Fibroblast of skin of left biceps (primary cell): ENCODE results near the gene TIMP3.
"Not testable (repeated sequence)": the region's sequence is repeated elsewhere in the genome, so short reads cannot be mapped to it uniquely, and the experiment has no call there.

ENCODE experiments used
- DNase-seq, 2 experiments: peaks; one replicate each; pipeline ENCODE4 v3.0.0-alpha.2; 2013; ENCODE audit warnings: low read depth in 2 of 2

The TIMP3 gene

DNA sequence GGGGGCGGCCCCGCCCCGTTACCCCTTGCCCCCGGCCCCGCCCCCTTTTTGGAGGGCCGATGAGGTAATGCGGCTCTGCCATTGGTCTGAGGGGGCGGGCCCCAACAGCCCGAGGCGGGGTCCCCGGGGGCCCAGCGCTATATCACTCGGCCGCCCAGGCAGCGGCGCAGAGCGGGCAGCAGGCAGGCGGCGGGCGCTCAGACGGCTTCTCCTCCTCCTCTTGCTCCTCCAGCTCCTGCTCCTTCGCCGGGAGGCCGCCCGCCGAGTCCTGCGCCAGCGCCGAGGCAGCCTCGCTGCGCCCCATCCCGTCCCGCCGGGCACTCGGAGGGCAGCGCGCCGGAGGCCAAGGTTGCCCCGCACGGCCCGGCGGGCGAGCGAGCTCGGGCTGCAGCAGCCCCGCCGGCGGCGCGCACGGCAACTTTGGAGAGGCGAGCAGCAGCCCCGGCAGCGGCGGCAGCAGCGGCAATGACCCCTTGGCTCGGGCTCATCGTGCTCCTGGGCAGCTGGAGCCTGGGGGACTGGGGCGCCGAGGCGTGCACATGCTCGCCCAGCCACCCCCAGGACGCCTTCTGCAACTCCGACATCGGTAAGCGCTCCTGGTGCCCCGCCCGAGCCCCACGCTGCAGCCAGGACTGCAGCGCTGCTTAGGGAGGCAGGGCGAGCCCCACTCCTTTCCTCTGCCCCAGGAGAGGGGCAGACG lies at the start of gene TIMP3:
Gene TIMP3, plus strand, starts transcription at position 169 of the 700 bp plus-strand sequence. Its CDS starts 297 bp downstream, at position 466.
- DNase-seq: peak; percentile 70 to 76

DNA sequence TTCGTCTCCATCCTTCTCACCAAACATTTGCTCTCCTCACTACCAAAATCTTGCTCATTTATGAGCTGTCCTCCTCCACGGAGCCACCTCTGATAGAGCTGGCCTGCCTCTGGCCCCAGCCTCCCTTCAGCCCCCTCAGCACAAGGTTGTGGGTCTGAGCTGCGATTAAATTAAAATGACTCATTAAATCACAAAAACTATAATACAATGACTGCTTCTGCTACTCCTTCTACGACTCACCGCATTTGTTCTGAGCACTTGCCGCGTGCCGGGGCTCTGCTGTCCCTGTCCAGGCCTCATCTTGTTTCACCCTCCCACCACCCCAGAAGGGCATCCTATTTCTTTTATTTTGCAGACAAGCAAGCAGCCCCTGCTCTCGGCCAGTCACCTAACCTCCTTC lies 49.2 kb upstream of the TIMP3 start:
- DNase-seq: no peak

DNA sequence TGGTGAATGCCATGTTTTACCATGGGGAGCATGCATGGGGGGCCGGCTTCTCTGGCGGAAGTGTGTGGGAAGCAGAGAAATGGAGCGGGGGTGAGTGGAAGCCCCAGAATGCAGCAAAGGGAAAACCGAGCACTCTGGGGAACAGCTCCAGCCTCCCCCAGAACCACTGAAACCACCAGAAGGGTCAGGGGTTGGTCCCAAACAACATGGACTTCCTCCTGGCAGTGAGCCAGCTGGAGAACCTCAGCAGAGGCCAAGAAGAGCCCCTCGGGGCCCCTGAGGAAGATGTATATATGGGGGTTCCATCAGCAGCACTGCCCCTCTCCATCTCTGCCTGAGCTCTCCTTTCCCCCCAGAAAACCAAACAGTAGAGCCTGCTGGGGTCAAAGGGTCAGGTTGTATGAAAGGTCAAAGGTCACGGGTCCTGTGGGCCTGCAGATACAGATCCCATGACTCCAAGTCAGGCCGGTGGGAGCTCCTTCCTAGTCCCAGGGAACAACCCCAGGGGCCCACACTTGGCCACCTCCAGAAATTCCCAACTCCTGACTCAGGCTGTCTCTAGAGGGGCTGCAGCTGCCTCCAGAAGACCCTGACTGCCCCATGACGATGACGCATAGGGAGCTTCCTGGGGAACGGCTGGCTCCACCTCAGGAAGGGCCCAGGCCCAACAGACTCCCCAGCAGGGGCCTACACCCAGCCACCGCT lies 48.5 kb upstream of the TIMP3 start:
- peak in 1 of 2 experiments; percentile 14 for DNase-seq

DNA sequence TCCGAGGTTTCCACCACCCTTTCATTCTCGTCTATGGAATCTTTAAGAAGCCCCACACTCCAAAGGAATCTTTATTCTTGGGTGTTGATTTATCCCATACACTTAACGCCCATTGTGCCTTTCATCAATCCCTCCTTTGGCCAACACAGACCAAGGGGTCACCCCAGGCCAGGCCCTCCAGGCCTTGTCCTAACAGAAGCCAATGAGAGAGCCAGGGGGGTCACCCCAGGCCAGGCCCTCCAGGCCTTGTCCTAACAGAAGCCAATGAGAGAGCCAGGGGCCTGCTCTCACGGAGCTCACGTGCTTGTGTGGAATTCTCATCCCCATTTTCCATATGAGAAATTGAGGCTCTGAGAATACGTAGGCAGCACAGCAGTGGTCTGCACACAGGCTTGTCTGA lies 47.9 kb upstream of the TIMP3 start:
- DNase-seq: no peak

DNA sequence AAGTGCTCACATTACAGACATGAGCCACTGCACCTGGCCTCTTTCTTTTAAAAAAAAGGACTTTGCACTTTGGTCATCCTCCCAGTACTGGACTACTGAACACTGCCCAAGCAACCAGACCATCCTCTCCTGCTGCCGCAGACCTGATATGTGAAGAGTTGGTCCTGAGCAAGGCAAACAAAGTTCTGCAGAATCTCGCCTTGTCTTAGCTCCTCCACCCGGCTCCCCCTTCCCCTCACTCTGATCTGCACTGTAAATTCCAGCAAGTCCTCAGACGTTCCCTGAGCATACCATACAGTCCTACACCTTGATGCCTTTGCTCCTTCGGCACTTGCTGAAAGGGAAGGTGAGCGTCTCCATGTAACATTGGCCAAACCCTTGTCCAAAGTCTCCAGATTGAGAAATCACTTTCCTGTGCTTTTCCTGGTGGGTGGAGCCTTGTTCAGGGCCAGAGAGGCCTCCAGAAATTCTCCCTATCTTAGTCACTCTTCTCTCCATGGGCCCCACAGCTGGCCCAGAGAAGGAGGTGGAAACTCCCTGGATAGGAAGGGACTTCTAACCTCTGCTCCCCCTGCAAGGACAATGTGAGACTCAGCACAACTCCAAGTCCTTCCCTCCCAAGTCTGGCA lies 47.0 kb upstream of the TIMP3 start:
- no peak for DNase-seq

DNA sequence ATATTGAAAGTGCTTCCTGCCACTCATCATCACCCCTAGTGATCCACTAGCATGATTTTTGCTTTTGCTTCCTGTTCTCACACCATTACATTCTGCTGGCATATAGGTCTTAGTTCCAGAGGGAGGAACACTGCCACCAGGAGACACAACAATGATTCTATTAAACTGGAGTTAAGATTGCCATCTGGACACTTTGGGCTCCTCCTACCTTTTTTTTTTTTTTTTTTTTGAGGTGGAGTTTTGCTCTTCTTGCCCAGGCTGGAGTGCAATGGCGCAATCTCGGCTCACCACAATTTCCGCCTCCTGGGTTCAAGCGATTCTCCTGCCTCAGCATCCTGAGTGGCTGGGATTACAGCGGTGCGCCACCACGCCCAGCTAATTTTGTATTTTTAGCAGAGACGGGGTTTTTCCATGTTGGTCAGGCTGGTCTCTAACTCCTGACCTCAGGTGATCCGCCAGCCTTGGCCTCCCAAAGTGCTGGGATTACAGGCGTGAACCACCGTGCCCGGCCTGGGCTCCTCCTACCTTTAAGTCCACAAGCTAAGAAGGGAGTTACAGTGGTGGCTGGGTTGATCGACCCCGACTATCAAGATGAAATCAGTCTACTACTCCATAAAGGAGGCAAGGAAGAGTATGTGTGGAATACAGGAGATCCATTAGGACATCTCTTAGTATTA lies 44.3 kb upstream of the TIMP3 start:
- DNase-seq: not testable (repeated sequence)

DNA sequence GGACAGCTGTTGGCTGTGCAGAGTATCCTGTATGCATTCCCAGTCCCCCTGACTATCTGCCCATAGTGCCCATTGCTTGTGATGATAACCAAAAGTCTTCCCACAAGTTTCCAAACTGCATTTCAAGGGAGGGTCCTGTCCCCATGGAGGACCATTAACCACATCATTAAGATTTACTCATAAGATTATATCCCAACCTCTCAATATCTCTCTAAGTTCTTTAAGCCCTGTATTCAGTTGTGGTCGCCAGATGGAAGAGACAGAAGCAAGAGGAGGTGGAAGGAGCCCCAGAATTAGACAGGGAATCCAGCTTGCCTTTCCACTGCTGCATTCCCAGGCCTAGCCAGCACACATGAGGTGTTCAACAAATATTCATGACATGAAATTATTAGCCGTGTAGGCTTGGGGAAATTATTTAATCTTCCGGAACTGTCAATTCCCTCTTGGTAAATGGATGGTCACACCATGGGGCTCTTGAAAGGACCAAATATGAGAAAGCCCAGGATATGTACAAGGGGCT lies 42.6 kb upstream of the TIMP3 start:
- no peak for DNase-seq

DNA sequence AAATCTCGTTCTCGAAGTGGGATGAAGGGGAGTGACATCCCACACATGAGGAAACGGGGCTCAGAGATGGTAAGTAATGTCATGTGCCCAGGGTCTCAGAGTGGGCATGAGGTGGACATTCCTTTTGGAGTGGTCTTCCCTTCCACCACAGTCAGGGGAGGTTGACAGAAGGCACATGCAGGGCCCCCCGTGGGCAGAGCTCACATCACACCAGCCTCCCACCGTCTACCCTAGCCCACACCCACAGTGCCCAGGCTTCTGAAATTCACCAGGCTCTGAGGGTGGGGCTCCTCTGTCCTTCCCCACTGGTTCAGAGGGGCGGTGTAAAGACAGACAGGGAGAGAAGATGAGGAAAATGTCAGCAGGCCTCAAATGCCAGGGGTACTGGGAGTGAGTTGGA lies 41.1 kb upstream of the TIMP3 start:
- no peak for DNase-seq

DNA sequence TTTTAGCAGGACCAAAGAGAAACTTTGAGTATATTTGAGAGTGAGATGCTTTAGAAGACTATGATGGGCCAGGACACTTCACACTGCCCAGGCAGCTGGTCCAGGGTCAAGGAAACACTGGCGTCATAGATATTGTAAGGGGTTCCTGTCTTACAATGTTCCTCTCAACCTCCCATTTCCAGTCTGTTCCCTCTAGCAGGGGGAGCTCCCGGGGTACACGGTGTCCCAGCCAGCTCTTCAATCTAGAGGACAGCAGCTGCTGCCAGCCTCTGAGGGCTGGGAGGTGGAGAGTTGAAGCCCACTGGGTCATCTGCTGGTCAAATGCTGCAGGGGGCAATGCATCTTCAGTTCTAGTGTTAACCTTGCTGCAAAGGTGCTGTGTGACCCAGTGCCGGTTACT lies 40.7 kb upstream of the TIMP3 start:
- no peak for DNase-seq

DNA sequence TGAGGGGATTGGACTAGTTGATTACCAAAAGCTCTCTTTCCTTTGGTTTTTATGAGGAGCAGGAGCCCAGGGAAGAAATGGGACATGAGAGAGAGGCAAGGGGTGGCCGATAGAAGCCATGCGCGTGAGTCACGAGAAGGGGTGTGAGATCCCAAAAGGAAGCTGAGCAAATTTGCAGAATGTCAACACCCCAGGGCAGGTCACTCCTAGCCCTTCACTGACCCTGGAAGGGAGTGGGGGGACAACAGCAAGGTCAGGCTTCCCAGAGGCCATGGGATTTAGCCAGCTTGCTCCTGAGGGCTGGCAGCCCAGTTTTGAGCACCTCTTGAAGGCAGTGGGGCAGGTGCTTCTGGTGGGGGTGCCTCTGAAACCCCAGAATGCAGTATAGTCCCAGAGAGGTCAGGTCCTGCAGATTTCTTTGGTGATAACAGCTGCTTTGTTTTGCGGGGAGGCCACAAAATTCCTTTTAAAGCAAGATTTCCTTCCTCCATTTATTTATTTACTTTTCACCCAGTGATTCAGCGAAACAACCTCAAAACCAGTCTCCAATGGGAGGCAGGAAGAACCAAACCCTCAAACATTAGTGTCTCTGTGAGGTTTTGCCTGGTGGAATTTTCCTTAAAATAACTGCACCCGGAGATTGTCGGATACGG lies 40.1 kb upstream of the TIMP3 start:
- no peak for DNase-seq

DNA sequence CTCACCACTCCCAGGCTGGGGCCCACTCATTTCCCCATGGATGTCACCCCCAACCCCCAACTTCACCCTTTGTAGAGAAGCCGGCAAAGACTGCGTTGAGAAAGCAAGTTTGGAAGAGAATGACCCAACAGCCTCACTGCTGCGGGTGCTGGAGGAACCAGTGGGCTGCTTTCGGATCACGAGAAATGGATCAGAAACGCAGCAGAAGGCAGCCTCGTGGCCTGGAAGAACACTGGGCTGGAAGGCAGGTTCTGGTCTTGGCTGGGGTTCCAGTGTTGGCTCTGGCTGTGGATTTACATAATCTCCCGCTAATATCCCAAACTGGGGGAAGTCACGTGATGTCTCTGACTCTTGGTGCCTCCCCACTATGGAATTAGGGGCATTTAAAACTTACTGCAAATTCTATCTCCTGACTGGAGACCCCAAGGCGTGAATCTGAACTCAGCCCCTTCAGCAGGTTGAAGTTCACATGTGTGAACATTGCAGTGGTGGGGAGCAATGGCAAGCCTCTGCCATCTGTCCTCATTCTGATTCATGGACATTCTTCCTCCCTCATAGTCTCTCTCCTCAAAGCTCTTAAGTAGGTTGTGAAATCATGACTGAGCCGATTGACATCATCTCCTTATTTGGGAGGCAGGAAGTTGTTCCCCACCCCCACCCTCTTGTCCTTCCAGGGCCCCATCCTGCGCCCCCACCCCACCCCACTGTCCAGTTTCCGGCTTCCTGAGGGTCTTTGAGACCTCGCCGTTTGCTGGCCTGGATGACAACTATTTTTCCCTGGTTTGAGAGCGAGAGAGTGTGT lies 37.0 kb upstream of the TIMP3 start:
- peak; percentile 36 to 44 for DNase-seq

DNA sequence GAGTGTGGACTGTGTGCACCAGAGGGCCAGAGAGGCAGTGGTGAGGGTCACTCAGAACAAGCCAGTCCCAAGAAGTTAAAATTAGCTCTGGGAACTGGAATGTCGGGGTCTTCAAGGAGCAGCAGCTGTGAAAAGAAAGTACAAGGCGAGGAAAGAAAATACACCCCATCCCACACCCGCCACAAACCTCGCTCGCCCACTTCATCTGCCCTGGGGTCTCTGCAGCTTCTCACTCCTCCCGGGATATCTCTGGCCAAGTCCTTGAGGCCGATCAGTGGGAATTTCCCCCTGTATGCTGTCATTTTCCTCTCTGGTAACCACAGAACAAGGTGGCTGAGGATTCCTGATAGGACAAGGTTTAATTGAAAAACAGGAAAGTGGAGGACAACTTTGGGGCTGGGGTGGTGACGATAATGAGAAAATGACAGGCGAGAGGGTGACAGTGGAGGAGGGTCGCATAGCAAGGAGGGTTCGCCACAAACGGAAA lies 36.3 kb upstream of the TIMP3 start:
- DNase-seq: no peak

DNA sequence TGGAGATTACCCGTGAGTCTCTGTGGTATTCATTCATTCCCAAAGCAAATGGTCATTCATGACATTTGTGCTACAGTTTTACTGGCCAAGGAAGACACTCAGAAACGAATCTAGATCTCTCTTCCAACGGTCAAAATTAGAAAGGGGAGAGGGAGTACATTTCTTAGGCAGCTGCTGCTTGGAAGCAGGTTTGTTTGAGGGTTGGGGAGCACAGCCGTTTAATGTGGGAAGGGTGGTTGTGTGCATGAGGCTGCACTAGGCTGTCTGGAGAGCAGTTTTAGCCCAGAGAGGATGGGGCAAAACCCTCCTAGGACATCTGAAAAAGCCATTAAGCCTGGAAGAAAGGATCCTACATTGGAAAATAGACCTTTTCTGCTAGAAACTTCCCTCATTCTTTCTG lies 29.7 kb upstream of the TIMP3 start:
- no peak for DNase-seq

DNA sequence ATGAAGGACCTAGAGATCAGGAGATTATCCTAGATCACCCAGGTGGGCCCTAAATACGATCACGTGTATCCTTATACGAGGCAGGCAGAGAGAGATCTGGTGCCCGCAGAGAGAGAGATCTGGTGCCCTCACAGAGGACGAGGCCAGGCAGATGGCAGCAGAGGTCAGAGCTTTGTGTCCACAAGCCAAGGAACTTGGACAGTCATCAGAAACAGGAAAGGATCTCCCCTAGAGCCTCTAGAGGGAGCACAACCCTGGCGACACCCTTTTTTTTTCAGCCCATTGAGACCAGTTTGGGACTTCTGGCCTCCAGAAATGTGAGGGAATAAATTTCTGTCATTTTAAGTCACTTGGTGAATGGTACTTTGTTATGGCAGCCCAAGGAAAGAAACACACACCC lies 25.5 kb upstream of the TIMP3 start:
- DNase-seq: no peak

DNA sequence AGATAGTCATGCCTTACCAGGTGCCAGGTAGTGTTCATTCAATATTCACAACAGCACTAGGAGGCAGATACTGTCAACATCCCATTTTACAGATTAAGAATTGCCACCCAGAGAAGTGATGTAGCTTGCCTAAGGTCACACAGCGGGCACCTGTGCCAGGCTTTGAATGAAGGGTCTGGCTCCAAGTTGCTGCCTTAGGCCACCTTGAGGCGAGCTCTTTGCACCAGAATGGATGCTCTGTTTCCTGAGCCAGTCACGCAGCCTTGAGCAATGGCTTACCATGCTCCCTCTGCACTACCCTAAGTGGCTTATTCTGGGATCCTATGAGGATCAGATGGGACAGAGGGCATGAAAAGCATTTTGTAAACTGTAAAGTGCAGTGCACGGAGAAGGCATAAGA lies 25.1 kb upstream of the TIMP3 start:
- DNase-seq: no peak

DNA sequence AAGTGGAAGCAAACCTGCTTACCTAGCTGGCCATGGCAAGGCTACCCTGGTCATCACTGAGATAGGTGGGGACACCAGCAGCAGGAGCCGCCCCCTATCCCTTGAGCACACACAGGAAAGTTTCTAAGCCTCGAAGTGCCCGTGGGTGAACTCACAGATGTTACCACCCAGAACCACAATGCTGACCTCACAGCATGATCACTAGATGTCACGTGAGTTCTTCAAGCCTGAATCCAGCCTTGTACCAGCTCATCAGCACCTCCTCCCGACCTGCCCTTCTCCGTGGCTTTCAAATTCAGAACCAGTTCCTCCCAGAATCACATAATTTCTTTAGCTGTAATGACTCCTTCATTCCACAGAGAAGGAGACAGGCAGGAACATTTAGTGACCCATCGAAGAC lies 24.7 kb upstream of the TIMP3 start:
- no peak for DNase-seq

DNA sequence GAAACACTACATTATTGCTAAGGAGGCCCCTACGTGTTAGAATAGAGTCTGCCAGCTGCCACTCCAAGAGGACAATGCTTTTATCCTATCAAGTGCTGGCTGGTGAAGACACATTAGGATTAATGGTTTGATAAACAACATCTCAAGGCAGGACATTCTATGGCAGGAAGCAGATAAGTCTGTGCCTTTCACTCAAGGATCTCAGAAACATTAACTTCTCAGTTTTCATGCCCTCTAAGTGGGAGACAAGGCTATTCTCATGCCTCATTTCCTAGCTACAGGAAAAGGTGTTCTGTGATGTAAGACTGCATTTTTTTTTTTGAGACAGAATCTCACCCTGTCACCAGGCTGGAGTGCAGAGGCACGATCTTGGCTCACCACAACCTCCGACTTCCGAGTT lies 23.5 kb upstream of the TIMP3 start:
- DNase-seq: no peak

DNA sequence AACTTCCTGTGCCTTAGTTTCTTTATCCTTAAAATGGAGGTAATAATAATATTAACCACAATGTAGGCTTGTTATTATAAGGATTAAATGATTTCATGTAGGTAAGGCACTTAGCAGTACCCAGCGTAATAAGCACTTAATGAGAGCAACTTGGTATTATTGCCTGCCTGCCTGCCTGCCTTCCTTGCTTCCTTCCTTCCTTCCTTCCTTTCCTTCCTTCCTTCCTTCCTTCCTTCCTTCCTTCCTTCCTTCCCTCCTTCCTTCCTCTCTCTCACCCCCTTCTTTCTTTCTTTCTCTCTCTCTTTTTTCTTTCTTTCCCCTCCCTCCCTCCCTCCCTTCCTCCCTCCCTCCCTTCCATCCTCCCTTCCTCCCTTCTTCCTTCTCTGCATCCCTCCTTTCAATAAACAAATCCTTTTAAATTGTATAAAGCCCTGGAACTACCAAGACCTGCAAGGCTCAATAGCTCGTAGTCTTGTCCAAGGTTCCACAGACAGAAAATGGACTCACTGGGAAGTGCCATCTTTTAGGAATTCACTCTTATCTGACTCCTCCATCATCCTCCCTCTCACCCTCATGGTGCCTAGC lies 20.7 kb upstream of the TIMP3 start:
- no peak for DNase-seq

DNA sequence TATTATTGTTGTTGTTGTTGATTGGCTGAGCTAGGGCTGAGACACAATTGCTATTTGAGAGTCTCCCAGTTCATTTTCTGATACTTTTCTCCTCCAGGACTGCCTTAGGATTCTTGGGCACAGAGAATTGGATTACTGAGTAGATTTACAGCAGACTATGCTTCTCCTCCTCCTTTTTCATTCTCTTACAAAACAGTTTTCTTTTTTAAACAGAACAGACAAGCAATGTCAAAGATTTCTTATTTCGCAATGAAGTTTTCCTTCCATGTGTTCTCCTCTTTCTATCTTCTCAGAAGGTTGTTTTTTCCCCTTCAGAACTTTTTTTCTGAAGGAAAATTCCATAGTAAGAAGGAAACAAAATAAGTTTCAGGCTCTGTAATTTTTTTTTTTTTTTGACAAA lies 19.8 kb upstream of the TIMP3 start:
- DNase-seq: no peak

DNA sequence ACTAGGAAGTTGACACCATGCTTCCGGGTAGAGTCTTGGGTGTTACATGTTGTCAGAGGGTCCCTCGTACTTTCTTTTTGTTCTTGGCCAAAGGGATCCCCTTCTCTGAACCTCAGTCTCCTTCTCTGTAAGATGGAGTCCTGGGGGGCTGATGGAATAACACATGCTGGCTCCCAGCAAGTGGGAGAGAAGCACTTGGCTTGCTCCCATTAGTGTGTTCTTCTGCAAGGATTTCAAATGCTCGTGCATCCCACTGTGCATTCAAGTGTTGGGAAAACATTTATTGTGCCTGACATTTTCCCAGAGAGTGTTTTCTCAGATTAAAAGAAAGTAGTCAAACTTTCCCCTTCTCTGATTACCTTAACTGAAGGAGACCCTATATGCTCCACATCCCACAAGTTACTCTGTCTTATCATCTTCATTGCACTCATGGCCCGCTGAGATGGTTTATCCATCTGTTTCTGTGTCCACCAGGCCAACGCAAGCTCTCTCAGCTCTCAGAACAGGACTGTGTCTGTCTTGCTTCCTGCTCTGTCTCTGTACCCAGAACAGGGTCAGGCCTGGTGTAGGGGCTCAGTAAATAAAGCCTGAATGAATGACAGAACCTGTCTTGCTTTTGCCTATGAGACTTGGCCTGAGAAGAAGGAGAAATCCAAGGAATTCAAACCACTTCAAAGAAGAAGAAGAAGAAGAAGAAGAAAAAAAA lies 16.0 kb upstream of the TIMP3 start:
- DNase-seq: no peak
